ENCODE data around the gene ACTA1.
"Not testable (repeated sequence)": the region's sequence is repeated elsewhere in the genome, so short reads cannot be mapped to it uniquely, and the experiment has no call there.

The ACTA1 gene

DNA sequence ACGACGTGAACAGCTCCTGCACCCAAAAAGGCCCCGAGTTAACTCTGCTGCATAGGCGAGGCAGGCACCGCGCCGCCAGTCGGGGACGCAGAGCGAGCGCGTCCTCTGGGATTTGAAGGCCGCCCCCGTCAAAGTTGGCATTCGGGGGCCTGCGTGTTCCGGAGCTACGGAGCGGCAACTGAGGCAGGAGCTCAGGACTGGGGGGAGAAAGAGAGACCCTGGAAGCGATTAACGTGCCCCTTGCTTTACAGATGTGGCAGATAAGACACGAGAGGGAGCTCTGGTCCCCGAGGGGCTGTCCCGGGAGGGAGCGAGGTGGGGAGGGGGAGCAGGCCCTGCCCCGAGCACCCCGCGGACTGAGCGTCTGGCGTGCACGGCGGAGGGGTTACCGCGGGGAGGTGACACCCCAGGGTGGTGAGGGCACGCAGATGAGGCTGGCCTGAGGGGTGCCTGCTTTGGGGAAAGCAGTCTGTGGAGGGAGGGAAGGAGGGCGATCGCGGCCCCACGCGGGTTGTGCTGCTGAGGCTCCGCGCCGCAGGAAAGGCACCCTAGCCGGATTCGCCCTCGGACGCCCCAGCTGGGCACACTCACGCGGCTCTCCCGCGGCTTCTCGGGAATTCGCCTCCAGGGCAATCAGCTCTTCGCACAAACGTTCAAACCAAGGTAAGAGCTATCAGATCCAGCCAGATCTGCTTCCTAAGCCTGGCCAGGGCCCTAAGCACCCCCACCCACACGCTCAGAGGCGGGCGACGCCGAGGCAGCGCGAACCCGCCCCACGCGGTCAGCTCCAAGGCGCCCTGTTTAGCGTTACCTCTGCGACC lies 26.5 kb downstream of the ACTA1 start:
- DNase-seq = no peak

- DNase-seq = no peak
These were observed 27.1 kb downstream of the ACTA1 start for GRCh38 chr1:229406798-229407197.

DNA sequence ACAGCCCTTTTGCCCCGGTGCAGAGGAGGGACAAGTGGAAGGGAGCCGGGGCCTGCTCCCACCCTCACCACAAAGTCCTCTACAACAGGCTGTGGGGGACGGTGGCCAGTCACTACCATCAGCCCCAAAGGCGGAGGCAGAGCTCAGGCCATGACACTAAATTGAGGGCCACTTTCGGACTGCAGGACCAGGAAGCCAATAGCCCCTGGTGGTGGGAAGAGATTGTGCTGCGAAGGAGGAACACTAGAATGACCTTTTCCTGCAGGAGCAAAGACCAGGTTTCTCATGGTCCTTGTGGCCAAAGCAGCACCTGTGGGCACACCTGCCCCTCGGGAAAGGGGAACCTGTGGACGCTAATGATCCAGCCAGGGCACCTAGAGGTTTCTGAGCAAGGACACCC lies 30.3 kb downstream of the ACTA1 start:
- no peak for DNase-seq

DNA sequence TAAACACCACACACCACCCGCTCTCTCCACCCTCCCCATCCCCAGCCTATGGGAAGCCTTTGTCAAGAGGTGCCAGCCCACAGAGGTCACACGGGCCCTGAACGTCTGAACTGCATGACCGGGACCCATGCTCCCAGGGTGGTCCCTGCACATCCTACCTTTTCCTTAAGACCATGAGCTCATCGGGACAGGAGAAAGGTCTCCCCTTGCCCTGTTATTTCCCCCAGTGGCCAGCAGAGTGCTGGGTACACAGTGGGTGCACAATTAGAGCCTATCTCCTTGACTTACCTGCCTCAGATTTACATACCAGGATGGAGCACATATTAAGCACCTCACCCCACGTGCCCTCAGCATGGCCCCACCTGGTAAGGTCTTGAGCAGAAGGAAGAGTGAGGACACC lies 30.9 kb downstream of the ACTA1 start:
- DNase-seq = no peak

DNA sequence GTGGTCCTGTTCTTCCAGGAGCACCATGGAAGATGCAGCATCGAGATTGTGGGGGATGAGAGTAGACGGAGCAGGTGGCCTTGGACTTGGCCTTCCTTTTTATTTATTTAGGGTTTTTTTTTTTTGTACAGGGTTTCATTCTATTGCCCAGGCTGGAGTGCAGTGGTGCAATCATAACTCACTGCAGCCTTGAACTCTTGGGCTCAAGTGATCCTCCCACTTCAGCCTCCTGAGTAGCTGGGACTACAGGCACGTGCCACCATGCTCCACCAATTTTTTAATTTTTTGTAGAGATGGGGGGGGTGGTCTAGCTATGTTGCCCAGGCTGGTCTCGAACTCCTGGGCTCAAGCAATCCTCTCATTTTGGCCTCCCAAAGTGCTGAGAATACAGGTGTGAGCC lies 31.6 kb downstream of the ACTA1 start:
- not testable (repeated sequence) for DNase-seq

DNA sequence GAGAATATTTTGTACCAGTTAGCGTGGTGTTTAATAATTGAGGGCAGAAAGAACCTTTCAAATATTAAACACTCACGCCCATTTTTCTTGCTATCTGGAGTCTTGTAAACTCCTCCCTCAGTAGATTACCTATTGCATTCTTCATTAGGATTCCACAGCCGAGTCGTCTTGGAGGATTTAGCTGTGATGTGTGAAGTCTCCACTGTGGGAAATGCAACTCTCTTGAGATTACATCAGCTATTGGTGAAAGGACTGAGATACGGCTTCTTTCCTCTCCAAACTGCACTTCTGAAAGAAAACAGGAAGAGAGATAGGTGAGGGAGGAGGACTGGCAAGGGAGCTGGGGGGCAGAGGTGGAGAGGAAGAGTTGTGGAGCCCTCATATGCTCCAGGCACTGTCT lies 36.1 kb downstream of the ACTA1 start:
- DNase-seq = no peak

DNA sequence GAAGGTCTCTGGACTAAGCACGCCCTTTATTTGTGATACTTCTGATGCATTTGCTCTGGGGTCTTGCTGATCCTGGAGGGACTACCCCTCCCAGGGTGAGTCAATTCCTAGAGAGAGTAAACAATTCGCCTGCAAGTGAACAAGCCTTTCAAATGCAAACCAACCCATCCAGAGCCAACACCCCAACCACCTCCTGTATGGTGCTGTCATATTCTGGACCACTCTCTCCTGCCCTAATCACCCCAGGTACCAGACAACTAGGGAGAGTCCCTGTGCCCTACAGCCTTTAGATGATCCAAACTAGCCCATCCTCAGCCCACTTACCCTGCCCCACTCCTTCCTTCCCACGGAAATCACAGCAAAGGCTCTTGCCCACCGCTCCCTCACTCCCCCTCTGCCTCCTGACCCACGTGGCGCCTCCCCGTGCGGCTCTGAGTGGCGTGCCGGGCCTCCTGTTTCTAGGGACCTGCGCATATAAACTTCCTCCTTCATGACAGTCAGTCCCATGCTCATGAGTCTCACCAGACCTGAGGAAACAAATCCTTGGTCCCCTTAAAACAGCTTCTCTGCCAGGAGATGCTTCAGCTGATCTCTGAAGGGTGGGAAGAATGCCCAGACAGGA lies 37.2 kb downstream of the ACTA1 start:
- DNase-seq = no peak

DNA sequence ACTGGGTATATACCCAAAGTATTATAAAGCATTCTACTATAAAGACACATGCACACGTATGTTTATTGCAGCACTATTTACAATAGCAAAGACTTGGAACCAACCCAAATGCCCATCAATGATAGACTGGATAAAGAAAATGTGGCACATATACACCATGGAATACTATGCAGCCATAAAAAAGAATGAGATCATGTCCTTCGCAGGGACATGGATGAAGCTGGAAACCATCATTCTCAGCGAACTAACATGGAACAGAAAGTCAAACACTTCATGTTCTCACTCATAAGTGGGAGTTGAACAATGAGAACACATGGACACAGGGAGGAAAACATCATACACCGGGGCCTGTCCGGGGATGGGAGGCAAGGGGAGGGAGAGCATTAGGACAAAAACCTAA lies 39.4 kb downstream of the ACTA1 start:
- not testable (repeated sequence) for DNase-seq

DNA sequence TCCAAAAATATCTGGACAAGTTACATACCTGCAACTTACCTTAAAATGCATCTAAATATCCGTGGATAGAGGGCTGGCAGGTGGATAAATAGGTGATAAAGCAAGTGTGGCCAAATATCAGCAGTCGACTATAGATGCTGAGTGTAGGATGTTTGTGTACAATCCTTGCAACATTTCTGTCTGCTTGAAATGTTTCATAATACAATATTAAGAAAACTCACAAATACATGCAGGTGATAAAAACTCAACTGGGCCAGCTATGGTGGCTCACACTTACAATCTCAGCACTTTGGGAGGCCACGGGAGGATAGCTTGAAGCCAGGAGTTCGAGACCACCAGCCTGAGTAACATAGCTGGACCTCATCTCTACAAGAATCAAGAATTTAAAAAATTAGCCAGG lies 41.0 kb downstream of the ACTA1 start:
- DNase-seq = no peak

DNA sequence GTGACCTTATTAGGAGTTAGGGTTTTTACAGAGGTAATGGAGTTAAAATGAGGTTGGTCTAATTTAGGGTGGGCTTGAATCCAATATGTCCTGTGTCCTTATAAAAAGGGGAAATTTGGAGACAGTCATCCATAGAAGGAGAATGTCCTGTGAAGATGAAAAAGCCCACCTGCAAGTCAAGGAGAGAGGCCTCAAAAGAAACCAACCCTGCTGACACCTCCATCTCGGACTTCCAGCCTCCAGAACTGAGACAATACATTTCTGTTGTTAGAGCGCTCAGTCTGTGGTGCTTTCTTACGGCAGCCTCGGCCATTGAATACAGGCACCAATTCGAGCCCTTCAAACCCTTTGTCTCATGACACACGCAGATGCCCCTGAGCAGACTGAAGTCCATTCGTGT lies 43.8 kb downstream of the ACTA1 start:
- DNase-seq = no peak

- DNase-seq = no peak
These were observed 44.9 kb downstream of the ACTA1 start for GRCh38 chr1:229388897-229389580.

- DNase-seq = no peak
These were observed 47.9 kb downstream of the ACTA1 start for GRCh38 chr1:229385853-229386456.

- no peak for DNase-seq
These were observed 49.1 kb downstream of the ACTA1 start for GRCh38 chr1:229384822-229385221.

GRCh38 chr1:229383961-229384360 lies 49.9 kb downstream of the ACTA1 start:
- no peak for DNase-seq

DNA sequence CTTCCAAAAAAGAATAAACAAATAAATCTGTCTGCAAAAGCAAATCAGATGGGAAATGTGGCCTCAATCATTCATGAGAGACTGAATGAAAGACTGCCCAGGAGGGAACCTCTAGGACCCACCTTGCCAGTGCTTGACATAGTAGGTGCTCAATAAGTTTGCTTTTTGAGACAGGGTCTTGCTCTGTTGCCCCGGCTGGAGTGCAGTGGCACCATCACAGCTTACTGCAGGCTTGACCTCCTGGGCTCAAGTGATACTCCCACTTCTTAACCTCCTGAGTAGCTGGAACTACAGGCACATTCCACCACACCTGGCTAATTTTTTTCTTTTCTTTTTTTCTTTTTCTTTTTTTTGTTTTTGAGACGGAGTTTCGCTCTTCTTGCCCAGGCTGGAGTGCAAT lies 50.7 kb downstream of the ACTA1 start:
- no peak for DNase-seq

Measured in stimulated activated CD4-positive, alpha-beta T cell treated with anti-CD3 and anti-CD28 coated beads, Interleukin-1b, Interleukin-23, amount 100 ng/mL, for 48 hours (primary cell).